Astrocyte (in vitro differentiated cells and primary cell): Measurements from ENCODE around the gene CLEC20A.

Experiments used
- CTCF ChIP-seq: IDR thresholded peaks from 2 replicates; pipeline ENCODE4 v1.5.1; 2011; ENCODE audit warnings: low read depth, mild to moderate bottlenecking, inconsistent platforms, low read length, moderate library complexity; ENCODE audit not compliant: insufficient read depth
- EZH2 ChIP-seq: IDR thresholded peaks from 2 replicates; pipeline ENCODE4 v1.6.1; 2012; ENCODE audit warnings: mild to moderate bottlenecking, low read length, inconsistent platforms; ENCODE audit not compliant: insufficient read depth

GRCh38 chr1:178494569-178494971, 2.2 kb downstream of the CLEC20A start:
- TF ChIP-seq EZH2, result no peak
- no peak for TF ChIP-seq CTCF
